GM12873 (cell line): ENCODE results near the gene MCU.

ENCODE experiments used
- TF ChIP-seq, protein P1 (sequence below): IDR thresholded peaks from 2 replicates; pipeline ENCODE4 v1.5.1; 2012; ENCODE audit warnings: low read depth, mild to moderate bottlenecking, moderate library complexity, low read length, control low read depth; ENCODE audit not compliant: insufficient read depth; ENCODE audit errors: missing control alignments

Gene MCU

DNA sequence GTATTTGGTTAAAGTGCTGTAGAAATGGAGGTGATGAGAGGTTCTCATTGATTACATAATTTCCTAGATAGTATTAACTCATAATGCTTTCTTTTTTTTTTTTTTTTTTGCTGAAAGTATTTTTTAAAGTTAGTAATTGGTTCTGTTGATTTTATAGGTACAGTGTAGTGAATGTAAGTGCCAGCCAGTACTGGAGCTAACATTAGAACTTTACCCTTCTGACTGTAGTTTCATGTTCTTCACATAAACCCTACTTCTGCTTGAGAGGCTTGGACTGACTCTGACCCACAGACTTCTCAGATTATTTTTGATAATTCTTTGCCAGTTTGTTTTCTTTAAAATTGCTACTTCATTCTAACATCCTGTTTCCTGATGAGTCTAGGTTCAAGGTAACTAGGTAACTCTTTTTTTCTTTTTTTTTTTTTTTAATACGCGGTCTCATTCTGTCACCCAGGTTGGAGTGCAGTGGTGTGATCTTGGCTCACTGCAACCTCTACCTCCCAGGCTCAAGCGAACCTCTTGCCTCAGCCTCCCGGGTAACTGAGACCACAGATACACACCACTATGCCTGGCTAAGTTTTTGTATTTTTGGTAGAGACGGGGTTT lies 109.4 kb downstream of the MCU start:
- TF ChIP-seq, protein P1, sequence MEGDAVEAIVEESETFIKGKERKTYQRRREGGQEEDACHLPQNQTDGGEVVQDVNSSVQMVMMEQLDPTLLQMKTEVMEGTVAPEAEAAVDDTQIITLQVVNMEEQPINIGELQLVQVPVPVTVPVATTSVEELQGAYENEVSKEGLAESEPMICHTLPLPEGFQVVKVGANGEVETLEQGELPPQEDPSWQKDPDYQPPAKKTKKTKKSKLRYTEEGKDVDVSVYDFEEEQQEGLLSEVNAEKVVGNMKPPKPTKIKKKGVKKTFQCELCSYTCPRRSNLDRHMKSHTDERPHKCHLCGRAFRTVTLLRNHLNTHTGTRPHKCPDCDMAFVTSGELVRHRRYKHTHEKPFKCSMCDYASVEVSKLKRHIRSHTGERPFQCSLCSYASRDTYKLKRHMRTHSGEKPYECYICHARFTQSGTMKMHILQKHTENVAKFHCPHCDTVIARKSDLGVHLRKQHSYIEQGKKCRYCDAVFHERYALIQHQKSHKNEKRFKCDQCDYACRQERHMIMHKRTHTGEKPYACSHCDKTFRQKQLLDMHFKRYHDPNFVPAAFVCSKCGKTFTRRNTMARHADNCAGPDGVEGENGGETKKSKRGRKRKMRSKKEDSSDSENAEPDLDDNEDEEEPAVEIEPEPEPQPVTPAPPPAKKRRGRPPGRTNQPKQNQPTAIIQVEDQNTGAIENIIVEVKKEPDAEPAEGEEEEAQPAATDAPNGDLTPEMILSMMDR: no peak

DNA sequence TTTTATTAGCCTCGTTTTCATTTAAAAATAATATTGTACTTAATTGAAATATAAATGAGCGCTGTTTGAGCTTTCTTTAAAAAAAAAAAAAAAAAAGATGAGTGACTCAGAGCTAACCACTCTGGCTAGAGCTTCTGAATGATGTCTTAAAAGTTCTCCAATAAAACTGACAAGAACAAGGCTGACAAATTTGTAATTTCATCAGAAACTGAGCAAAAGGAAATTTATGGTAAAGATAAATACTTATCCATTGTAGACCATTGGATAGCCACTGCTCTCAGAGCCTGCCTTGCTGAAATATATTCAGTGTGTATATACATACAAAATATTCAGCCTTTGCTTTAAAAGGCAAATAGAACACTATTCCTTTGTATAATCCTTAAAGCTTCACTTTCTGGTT lies 110.4 kb downstream of the MCU start:
- TF ChIP-seq, protein P1: no peak

DNA sequence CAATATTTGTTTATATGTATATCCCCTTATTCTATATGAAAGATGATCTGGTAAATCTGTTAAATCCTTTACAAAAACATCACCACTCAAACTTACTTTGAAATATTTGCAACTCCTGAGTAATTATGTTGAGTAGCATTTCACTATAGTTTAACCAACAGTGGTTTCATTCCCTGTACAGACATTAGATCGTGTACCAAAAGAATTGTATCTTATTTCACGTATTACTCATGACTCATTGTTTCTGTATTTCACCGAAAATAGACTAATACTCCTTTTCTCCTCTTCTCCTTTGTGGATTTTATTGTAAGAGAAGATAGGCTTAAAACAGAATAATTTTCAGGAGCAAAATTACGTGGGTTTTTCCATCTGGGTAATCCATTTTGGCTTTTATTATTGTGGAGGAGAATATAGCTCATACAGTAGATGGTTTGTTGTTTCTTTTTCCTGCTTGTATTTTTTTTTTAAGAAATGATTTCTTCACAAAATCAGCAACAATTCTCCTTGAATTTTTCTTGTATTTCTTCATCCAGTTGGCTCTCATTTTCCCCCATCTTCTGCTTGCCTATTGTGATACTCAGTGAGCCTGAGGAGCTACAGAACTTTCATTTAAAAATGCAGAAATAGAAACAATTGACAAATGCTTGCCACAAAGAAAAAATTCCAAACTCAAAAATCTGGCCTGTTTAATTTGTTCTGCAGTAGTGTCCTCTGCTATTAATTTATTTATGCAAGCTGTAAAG lies 111.0 kb downstream of the MCU start:
- TF ChIP-seq, protein P1: no peak

DNA sequence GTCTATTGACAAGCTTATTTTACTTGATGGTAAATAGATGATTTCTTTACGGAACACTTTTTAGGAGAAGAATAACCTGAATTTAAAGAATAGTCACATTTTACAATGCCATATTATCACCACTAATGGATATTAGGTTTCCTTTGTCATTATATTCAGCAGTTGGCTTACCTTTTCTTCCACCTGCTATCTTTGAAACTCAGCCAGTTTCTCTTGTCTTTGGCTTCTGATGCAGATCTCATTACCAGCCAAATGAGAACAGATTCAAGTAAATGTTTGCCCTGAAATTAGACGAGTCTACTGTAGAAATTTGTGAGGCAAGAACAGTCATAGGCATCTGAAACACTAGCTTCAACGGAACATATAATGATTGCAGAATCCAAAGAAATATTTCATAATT lies 116.1 kb downstream of the MCU start:
- TF ChIP-seq, protein P1: no peak

DNA sequence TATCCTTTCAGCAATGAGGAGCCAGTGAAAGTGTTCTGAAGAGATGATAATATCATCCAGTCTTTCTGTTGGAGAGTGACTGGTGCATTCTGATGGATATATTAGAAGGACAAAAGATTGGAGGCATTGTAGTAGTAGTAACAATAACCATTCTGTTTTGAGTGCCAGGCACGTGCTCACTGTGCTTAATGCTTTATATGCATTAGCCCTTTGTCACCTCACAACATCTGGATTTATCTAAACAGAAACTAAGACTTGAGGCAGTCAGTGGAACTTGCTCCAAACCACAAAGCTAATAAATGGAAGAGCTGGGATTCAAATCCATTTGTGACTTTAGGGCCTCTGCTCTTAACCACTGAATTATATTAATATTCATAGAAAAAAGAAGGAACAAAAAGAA lies 117.1 kb downstream of the MCU start:
- TF ChIP-seq, protein P1: no peak

DNA sequence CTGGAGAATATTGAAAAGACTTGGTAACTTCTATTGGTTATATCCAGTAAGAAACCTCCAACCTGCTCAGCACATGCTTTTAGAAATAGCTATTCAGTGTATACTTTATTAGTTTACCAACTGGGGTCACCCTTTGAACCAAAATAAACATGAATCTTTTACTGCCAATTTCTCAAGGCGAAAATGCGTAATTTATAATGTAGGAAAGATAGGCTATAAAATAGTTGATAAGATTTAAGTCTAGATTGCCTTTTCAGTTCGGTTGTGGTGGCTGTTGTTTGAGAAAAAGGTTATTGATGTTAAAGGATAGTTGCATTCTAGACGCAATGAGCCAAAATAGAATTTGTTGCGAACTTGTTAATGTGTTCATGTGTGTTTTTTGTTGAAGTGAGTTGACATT lies 119.0 kb downstream of the MCU start:
- TF ChIP-seq, protein P1: no peak

DNA sequence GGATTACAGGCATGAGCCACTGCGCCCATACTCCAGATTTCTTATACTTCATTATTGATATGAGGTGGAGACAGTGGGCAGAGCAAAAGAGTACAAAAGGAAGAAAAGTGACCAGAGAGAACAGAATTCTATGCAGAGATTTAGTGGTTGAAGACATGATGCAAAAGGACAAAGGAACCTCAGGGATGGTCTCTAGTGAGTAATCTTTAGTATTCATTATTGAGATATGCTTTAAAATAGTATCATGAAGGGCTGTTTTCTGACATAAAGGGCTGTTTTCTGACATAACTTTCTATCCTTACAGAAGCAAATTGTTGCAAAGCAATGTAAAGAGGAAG lies 120.4 kb downstream of the MCU start:
- TF ChIP-seq, protein P1: no peak
